Natural killer cell (primary cell): ENCODE results near the gene ST3GAL4. TPM values are rescaled to one million over a fixed set of nuclear protein-coding genes. Genes with fewer than 3 reads are reported as not detected.

Experiments used
- ATAC-seq, 3 donors: fragments of 150-1000 bp in 2 of 3; fragments of 200-7000 bp in 1 of 3; cut with Tn5 transposase; 1 replicate in 1 of 3; 2 replicates in 2 of 3; pipeline ENCODE4 v1.10.0; 2021; ENCODE audit warnings: mild to moderate bottlenecking in 2 of 3, moderate library complexity in 2 of 3
- DNase-seq, 2 donors: peaks; one replicate each; pipeline versions ENCODE4 v3.0.0 to v3.0.0-alpha.2; 2013 to 2021; ENCODE audit warnings: mixed read lengths in 1 of 2
- H3K27ac ChIP-seq: one replicate; pipeline ENCODE4 v1.5.1; 2013; ENCODE audit warnings: mild to moderate bottlenecking, low read length
- H3K27me3 ChIP-seq: one replicate; pipeline ENCODE4 v1.6.1; 2013; ENCODE audit warnings: low read length; ENCODE audit not compliant: control insufficient read depth, insufficient read depth
- H3K36me3 ChIP-seq: one replicate; pipeline ENCODE4 v1.6.1; 2013; ENCODE audit warnings: low read length; ENCODE audit not compliant: control insufficient read depth, insufficient read depth
- H3K4me1 ChIP-seq: one replicate; pipeline ENCODE4 v1.6.1; 2013; ENCODE audit warnings: low read length; ENCODE audit not compliant: control insufficient read depth, insufficient read depth
- H3K4me3 ChIP-seq: one replicate; pipeline ENCODE4 v1.5.1; 2013; ENCODE audit warnings: low read length
- H3K9me3 ChIP-seq: one replicate; pipeline ENCODE4 v1.6.1; 2013; ENCODE audit warnings: low read length; ENCODE audit not compliant: control insufficient read depth, insufficient read depth
- H3K27ac Mint-ChIP-seq, 2 donors: one replicate each; pipeline ENCODE4 v1.8.0; 2022; ENCODE audit warnings: mild to moderate bottlenecking in 2 of 2, mixed read lengths in 2 of 2, moderate library complexity in 1 of 2
- H3K27me3 Mint-ChIP-seq, 2 donors: one replicate each; pipeline ENCODE4 v1.8.0; 2022; ENCODE audit warnings: low read depth in 2 of 2, mixed read lengths in 2 of 2
- H3K36me3 Mint-ChIP-seq: one replicate; pipeline ENCODE4 v1.8.0; 2022; ENCODE audit warnings: mixed read lengths
- H3K4me1 Mint-ChIP-seq, 2 donors: one replicate each; pipeline ENCODE4 v1.8.0; 2022; ENCODE audit warnings: mixed read lengths in 2 of 2
- H3K4me3 Mint-ChIP-seq: one replicate; pipeline ENCODE4 v1.8.0; 2022; ENCODE audit warnings: mild to moderate bottlenecking, moderate library complexity, mixed read lengths
- H3K9me3 Mint-ChIP-seq, 2 donors: one replicate each; pipeline ENCODE4 v1.8.0; 2022; ENCODE audit warnings: mixed read lengths in 2 of 2
- CTCF ChIP-seq: fragments of 200-600 bp; IDR thresholded peaks from one replicate; pipeline ENCODE4 v1.8.0; 2022; ENCODE audit warnings: antibody characterized with exemption
- WGBS: methylation state at CpG from one replicate; pipeline ENCODE4 v1.1.7; 2013; ENCODE audit warnings: missing lambda C conversion rate; ENCODE audit not compliant: insufficient coverage; 5-methylcytosine and 5-hydroxymethylcytosine counted together
- intact Hi-C: fragments of 100-400 bp; cut with micrococcal nuclease; formaldehyde crosslinking; loops from one replicate; pipeline ENCODE4 v1.14.2; 2022
- total RNA-seq, 4 donors: library from RNA; stranded (reverse); fragments of 120-200 nt in 1 of 4; gene quantifications; one replicate each; pipeline versions ENCODE4 v1.2.3 to v1.2.4, GENCODE V29; 2013 to 2022

ST3GAL4 gene
- total RNA-seq, 3 donors from 2014 or later (not counting 1 experiment from before 2014, with no cell fraction given): 43.3 to 57.6 (median 47.3) TPM

- Histone ChIP-seq H3K4me1 (peaks cover 31% of the 10 kb centered on the region), H3K27ac (no peak overlapping the region), H3K4me3 (no peak overlapping the region), H3K36me3 (no peaks in the 10 kb centered on the region), H3K27me3 (no peaks in the 10 kb centered on the region), H3K9me3 (no peaks in the 10 kb centered on the region)
- DNase-seq (no peak), ATAC-seq (no peak)
- no peaks in the 10 kb centered on the region for H3K36me3 Mint-ChIP-seq
- intact Hi-C loops: no loop called here
- TF ChIP-seq CTCF: no peak
- peaks cover 27% of the 10 kb centered on the region in 2 donors for H3K4me1 Mint-ChIP-seq
- H3K27me3 Mint-ChIP-seq: no peaks in the 10 kb centered on the region
- no peak overlapping the region for H3K4me3 Mint-ChIP-seq
- no peak overlapping the region for H3K27ac Mint-ChIP-seq
- no peaks in the 10 kb centered on the region for H3K9me3 Mint-ChIP-seq
- over 99% methylated on average over 7 of the region's 7 CpGs for WGBS
Measured at GRCh38 chr11:126462422-126462821, 106.9 kb downstream of the ST3GAL4 start.

Other genes with a start within 250 kb of the ST3GAL4 start
- 10 to 100 TPM; 27.1 to 41.7 (median 38.9) TPM for gene RPUSD4, start 144.0 kb upstream of the ST3GAL4 start, total RNA-seq
- 1 to 10 TPM; 5.4 to 9.7 (median 7.8) TPM for gene FAM118B, start 143.9 kb upstream of the ST3GAL4 start, total RNA-seq
- 100 to 1,000 TPM; 188 to 225 (median 195) TPM for gene SRPRA, start 86.8 kb upstream of the ST3GAL4 start, total RNA-seq
- gene FOXRED1, start 86.5 kb upstream of the ST3GAL4 start, total RNA-seq: 10 to 100 TPM; 31.1 to 37.9 (median 31.3) TPM
- 10 to 100 TPM; 14.5 to 24.0 (median 19.5) TPM for gene TIRAP, start 72.6 kb upstream of the ST3GAL4 start, total RNA-seq
- gene DCPS, start 51.6 kb upstream of the ST3GAL4 start, total RNA-seq: 10 to 100 TPM; 20.1 to 25.8 (median 23.1) TPM